ENCODE results near the gene CST3. TPM values are rescaled to one million over a fixed set of nuclear protein-coding genes. Genes with fewer than 3 reads are reported as not detected.
A peak's percentile ranks its signal among the peaks of the same experiment; 100 is the strongest.

Gene CST3
- total RNA-seq, 2 donors from 2014 or later, result 131 to 177 TPM

- H3K4me3 Mint-ChIP-seq, result no peak overlapping the region
- Histone ChIP-seq H3K9ac (ENCODE audit: extremely low read depth, low read length, poor library complexity, severe bottlenecking) (no peak overlapping the region), H3K36me3 (ENCODE audit: control insufficient read depth, insufficient read depth, low read length) (no peaks in the 10 kb centered on the region), H3K27me3 (ENCODE audit: control insufficient read depth, insufficient read depth, low read length, poor library complexity, severe bottlenecking) (no peaks in the 10 kb centered on the region), H3K9me3 (ENCODE audit: control insufficient read depth, low read length) (no peaks in the 10 kb centered on the region), H3K27ac (ENCODE audit: low read depth, low read length) (no peak overlapping the region), H3K4me3 (ENCODE audit: low read length) (no peak overlapping the region), H3K4me1 (ENCODE audit: control insufficient read depth, insufficient read depth, low read length) (peaks cover 8% of the 10 kb centered on the region)
- H3K27ac Mint-ChIP-seq, result no peak overlapping the region
- H3K27me3 Mint-ChIP-seq (ENCODE audit: insufficient read depth), result no peaks in the 10 kb centered on the region
- WGBS, 2 experiments (ENCODE audit: insufficient coverage in 1 of 2, insufficient read length in 1 of 2), result 92 to 94% methylated on average over 2 of the region's 2 CpGs
- H3K4me1 Mint-ChIP-seq, result peaks cover 19% of the 10 kb centered on the region
- H3K36me3 Mint-ChIP-seq (ENCODE audit: low read depth), result peaks cover 4% of the 10 kb centered on the region
- peak; percentile 10 for DNase-seq
- TF ChIP-seq, protein P1, sequence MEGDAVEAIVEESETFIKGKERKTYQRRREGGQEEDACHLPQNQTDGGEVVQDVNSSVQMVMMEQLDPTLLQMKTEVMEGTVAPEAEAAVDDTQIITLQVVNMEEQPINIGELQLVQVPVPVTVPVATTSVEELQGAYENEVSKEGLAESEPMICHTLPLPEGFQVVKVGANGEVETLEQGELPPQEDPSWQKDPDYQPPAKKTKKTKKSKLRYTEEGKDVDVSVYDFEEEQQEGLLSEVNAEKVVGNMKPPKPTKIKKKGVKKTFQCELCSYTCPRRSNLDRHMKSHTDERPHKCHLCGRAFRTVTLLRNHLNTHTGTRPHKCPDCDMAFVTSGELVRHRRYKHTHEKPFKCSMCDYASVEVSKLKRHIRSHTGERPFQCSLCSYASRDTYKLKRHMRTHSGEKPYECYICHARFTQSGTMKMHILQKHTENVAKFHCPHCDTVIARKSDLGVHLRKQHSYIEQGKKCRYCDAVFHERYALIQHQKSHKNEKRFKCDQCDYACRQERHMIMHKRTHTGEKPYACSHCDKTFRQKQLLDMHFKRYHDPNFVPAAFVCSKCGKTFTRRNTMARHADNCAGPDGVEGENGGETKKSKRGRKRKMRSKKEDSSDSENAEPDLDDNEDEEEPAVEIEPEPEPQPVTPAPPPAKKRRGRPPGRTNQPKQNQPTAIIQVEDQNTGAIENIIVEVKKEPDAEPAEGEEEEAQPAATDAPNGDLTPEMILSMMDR (conservative IDR thresholded peaks at IDR 0.05), result no peak
- no peaks in the 10 kb centered on the region for H3K9me3 Mint-ChIP-seq
Observed at GRCh38 chr20:23654000-23654399, 16.2 kb upstream of the CST3 start.

DNA sequence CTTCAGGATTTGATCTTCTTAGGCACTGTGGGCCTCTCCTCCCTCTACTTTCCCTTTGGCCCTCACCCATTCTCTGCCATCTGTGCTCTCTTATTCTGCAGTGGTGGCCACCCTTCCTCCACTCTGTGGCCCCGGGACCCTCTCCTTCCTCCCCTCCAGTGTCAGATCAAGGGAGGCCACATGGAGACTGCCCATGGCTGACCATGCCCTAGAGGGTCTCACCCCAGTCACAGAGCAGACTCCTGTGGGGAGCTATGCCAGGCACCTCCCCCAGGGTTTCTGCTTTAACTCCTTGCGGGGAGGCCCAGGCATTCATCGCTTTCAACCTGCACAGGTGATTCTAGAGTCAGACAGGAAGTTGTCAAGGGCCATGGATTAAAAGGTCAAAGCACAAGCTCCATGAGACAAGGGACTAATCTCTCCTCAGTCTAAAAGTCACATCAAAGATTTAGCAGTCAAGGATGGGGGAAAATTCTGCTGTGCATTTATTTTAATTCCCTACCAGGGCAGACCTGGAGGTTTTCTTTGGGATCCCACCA is 15.7 kb upstream of the CST3 start:
- Mint-ChIP-seq H3K9me3 (no peaks in the 10 kb centered on the region), H3K36me3 (ENCODE audit: low read depth) (peaks cover 4% of the 10 kb centered on the region), H3K27me3 (ENCODE audit: insufficient read depth) (no peaks in the 10 kb centered on the region), H3K27ac (no peak overlapping the region), H3K4me1 (peaks cover 14% of the 10 kb centered on the region), H3K4me3 (no peak overlapping the region)
- Histone ChIP-seq H3K9ac (ENCODE audit: extremely low read depth, low read length, poor library complexity, severe bottlenecking) (no peak overlapping the region), H3K4me3 (ENCODE audit: low read length) (no peak overlapping the region), H3K27ac (ENCODE audit: low read depth, low read length) (no peak overlapping the region), H3K36me3 (ENCODE audit: control insufficient read depth, insufficient read depth, low read length) (no peaks in the 10 kb centered on the region), H3K9me3 (ENCODE audit: control insufficient read depth, low read length) (no peaks in the 10 kb centered on the region), H3K27me3 (ENCODE audit: control insufficient read depth, insufficient read depth, low read length, poor library complexity, severe bottlenecking) (no peaks in the 10 kb centered on the region), H3K4me1 (ENCODE audit: control insufficient read depth, insufficient read depth, low read length) (peaks cover 3% of the 10 kb centered on the region)
- TF ChIP-seq, protein P1 (conservative IDR thresholded peaks at IDR 0.05), result no peak
- 80 to 94% methylated on average over 1 to 3 of the region's 3 CpGs for WGBS, 2 experiments (ENCODE audit: insufficient coverage in 1 of 2, insufficient read length in 1 of 2)
- DNase-seq, result peak; percentile 20

DNA sequence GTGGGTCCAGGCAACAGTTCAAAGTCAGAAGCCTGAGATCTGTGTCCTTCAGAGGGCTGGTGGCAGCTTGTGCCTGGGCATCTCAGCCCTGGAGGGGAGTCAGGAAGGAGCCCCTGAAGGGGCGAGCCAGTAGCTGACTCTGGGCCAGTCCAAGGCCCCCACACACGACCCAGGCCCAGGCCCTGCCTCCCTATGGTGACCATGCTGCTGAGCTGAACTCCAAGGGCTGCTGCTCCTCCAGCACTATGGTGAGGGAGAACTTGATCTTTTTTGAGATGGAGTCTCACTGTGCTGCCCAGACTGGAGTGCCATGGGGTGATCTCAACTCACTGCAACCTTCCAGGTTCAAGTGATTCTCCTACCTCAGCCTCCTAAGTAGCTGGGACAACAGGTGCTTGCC is 15.2 kb upstream of the CST3 start:
- WGBS, 2 experiments (ENCODE audit: insufficient coverage in 1 of 2, insufficient read length in 1 of 2), result 83% methylated on average over 2 of the region's 2 CpGs; no CpG with 5 or more reads in 1 of the 2 experiments
- DNase-seq, result no peak
- peaks cover 4% of the 10 kb centered on the region for H3K36me3 Mint-ChIP-seq (ENCODE audit: low read depth)

More for the DNA sequence above, 15.2 kb upstream of the CST3 start:
- H3K4me1 ChIP-seq (ENCODE audit: control insufficient read depth, insufficient read depth, low read length), result no peaks in the 10 kb centered on the region
- no peak overlapping the region for H3K27ac Mint-ChIP-seq
- H3K4me3 ChIP-seq (ENCODE audit: low read length), result no peak overlapping the region
- H3K4me3 Mint-ChIP-seq, result no peak overlapping the region
- H3K4me1 Mint-ChIP-seq, result peaks cover 12% of the 10 kb centered on the region
- H3K9me3 Mint-ChIP-seq, result no peaks in the 10 kb centered on the region
- H3K36me3 ChIP-seq (ENCODE audit: control insufficient read depth, insufficient read depth, low read length), result no peaks in the 10 kb centered on the region
- H3K27me3 ChIP-seq (ENCODE audit: control insufficient read depth, insufficient read depth, low read length, poor library complexity, severe bottlenecking), result no peaks in the 10 kb centered on the region
- H3K9me3 ChIP-seq (ENCODE audit: control insufficient read depth, low read length), result no peaks in the 10 kb centered on the region
- TF ChIP-seq, protein P1 (conservative IDR thresholded peaks at IDR 0.05), result no peak
- H3K27ac ChIP-seq (ENCODE audit: low read depth, low read length), result no peak overlapping the region
- no peak overlapping the region for H3K9ac ChIP-seq (ENCODE audit: extremely low read depth, low read length, poor library complexity, severe bottlenecking)
- no peaks in the 10 kb centered on the region for H3K27me3 Mint-ChIP-seq (ENCODE audit: insufficient read depth)
